Left ventricle myocardium inferior (tissue), 1 donor: Measurements from ENCODE around the gene AFF1. TPM values are rescaled to one million over a fixed set of nuclear protein-coding genes. Genes with fewer than 3 reads are reported as not detected.

ENCODE experiments used
- DNase-seq: peaks from one replicate; pipeline ENCODE4 v3.0.0-alpha.2; 2020
- H3K27ac ChIP-seq: fragments of 200-600 bp; replicated peaks from 2 replicates; pipeline ENCODE4 v1.8.0; 2021
- H3K27me3 ChIP-seq: fragments of 200-600 bp; 2 replicates; pipeline ENCODE4 v1.8.0; 2021; ENCODE audit warnings: low read depth
- H3K36me3 ChIP-seq: fragments of 200-600 bp; 2 replicates; pipeline ENCODE4 v1.8.0; 2021
- H3K4me1 ChIP-seq: fragments of 200-600 bp; 2 replicates; pipeline ENCODE4 v1.8.0; 2021
- H3K4me3 ChIP-seq: fragments of 200-600 bp; 2 replicates; pipeline ENCODE4 v1.8.0; 2021; ENCODE audit warnings: mild to moderate bottlenecking, moderate library complexity
- H3K9me3 ChIP-seq: fragments of 200-600 bp; replicated peaks from 2 replicates; pipeline ENCODE4 v1.8.0; 2021
- intact Hi-C: fragments of 100-400 bp; cut with micrococcal nuclease; formaldehyde crosslinking; loops from one replicate; pipeline ENCODE4 v1.11.0; 2022
- total RNA-seq: library from RNA; stranded (reverse); fragmentation: NEBNext Ultra II Directional; extraction: Animal tissue kit (Norgen Biotek cat#: 25700); gene quantifications from one replicate; pipeline ENCODE4 v1.2.1, GENCODE V29; 2021
- TF ChIP-seq, protein P1 (sequence below): fragments of 200-600 bp; IDR thresholded peaks from 2 replicates; pipeline ENCODE4 v1.8.0; 2021; ENCODE audit warnings: antibody characterized with exemption, mild to moderate bottlenecking, borderline replicate concordance
- donor health status: DM: no; HTN: yes; CAD: no; lungs with severe emphysema.

Gene AFF1
- total RNA-seq, 1 donor from 2014 or later: 67.9 TPM

DNA sequence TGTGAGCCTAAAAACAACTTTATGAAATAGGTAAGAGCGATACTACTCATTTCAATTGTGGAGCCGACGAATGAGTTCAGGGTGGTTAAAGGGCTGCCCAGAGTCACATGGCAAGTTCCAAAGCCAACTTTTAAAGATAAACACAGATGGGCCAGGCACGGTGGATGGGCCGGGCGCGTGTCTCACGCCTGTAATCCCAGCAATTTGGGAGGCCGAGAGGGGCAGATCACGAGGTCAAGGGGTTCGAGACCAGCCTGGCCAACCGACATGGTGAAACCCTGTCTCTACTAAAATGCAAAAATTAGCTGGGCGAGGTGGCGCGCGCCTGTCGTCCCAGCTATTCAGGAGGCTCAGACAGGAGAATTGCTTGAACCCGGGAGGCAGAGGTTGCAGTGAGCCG is 41.7 kb upstream of the AFF1 start:
- Histone ChIP-seq H3K4me1 (peaks cover 18% of the 10 kb centered on the region), H3K27ac (no peak overlapping the region), H3K4me3 (no peak overlapping the region), H3K9me3 (no peaks in the 10 kb centered on the region), H3K27me3 (no peaks in the 10 kb centered on the region), H3K36me3 (no peaks in the 10 kb centered on the region)
- intact Hi-C loops: no loop called here
- DNase-seq: no peak
- TF ChIP-seq, protein P1, sequence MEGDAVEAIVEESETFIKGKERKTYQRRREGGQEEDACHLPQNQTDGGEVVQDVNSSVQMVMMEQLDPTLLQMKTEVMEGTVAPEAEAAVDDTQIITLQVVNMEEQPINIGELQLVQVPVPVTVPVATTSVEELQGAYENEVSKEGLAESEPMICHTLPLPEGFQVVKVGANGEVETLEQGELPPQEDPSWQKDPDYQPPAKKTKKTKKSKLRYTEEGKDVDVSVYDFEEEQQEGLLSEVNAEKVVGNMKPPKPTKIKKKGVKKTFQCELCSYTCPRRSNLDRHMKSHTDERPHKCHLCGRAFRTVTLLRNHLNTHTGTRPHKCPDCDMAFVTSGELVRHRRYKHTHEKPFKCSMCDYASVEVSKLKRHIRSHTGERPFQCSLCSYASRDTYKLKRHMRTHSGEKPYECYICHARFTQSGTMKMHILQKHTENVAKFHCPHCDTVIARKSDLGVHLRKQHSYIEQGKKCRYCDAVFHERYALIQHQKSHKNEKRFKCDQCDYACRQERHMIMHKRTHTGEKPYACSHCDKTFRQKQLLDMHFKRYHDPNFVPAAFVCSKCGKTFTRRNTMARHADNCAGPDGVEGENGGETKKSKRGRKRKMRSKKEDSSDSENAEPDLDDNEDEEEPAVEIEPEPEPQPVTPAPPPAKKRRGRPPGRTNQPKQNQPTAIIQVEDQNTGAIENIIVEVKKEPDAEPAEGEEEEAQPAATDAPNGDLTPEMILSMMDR: no peak

DNA sequence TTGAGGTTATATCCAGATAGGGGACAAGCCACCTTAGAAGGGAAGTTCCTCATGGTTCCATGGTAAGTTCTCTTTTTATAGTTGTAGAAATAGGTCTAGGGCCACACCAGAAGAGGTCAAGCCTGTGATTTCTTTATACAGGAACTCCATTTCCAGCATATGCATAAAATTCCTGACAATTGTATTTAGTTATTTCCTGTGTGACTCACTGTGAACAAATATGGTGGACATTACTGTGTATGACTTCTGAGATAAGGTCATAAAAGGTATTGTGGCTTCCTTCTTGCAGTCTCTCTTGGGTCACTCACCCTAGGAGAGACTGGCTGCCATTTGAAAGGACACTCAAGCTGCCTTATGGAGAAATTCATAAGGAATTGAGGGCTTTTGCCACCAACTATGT is 40.4 kb upstream of the AFF1 start:
- TF ChIP-seq, protein P1: no peak

DNA sequence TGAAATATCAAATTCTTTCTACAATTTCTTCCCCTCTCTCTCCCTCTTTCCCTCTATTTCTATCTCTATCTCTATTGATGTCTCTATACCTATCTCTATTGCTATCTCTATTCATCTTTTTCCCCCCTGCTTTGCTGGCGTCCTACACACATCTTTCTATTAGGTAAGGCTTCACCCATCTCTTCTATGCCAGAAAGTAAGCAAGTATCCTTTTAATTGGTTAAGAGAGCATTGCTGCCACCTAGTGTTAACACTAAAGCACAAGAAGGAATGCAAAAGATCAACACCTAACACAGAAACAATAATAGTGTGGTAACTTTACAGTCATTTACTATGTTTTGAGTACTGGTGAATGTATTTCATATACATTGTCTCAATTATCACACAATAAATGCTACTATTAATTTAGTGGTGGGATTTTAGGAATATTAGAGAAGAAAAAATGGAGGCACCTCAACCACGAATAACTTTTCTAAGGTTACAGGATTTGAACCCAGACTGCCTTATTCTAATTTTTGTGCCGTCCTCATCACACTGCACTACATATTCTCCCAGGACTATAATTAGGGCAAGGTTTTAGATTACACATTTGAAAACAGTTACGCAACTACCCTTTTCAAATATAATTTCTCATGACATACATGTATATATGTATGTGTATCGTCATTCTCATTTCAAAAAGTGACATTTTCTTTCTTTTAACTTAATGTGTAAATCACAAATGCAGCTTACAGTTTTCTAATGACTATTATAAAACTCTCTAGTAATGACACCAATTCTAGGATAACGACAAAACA is 38.9 kb upstream of the AFF1 start:
- no peak overlapping the region for H3K27ac ChIP-seq
- no peak for DNase-seq
- intact Hi-C loops: loop anchor here (5.0 kb wide), 1 partner anchor 399 kb away; no protein-coding TSS in a partner anchor

More for the DNA sequence above, 40.4 kb upstream of the AFF1 start:
- H3K27ac ChIP-seq: no peak overlapping the region
- no peaks in the 10 kb centered on the region for H3K36me3 ChIP-seq
- H3K27me3 ChIP-seq: no peaks in the 10 kb centered on the region
- intact Hi-C loops: no loop called here
- peaks cover 18% of the 10 kb centered on the region for H3K4me1 ChIP-seq
- no peaks in the 10 kb centered on the region for H3K9me3 ChIP-seq
- DNase-seq: no peak
- H3K4me3 ChIP-seq: no peak overlapping the region

DNA sequence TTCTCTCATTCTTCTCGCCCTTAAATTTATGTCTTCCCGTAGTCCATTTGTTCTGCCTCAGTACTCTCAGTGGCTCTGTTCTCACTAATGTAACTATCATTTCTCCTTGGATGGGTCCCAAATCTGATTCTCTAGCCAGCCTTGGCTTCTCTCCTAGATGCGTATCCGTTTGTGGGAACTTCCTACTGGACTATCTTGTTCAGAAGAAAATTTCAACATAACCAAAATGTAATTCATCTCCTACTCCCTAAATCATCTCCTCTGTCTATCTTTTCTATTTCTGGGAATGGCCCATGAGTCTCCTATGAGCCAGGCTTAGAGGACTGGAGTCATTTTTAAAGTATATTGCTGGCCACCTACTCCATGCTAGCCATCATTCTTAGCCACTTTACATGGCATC is 38.2 kb upstream of the AFF1 start:
- DNase-seq: no peak
- H3K9me3 ChIP-seq: no peaks in the 10 kb centered on the region
- TF ChIP-seq, protein P1: no peak
- H3K4me1 ChIP-seq: peaks cover 15% of the 10 kb centered on the region
- no peaks in the 10 kb centered on the region for H3K36me3 ChIP-seq
- H3K27me3 ChIP-seq: no peaks in the 10 kb centered on the region
- no peak overlapping the region for H3K4me3 ChIP-seq
- H3K27ac ChIP-seq: no peak overlapping the region
- intact Hi-C loops: loop anchor here (5.0 kb wide), 1 partner anchor 399 kb away; no protein-coding TSS in a partner anchor

More for the DNA sequence above, 38.9 kb upstream of the AFF1 start:
- TF ChIP-seq, protein P1: peak; percentile 87
- Histone ChIP-seq H3K9me3 (no peaks in the 10 kb centered on the region), H3K27me3 (no peaks in the 10 kb centered on the region), H3K4me3 (no peak overlapping the region), H3K4me1 (peaks cover 18% of the 10 kb centered on the region), H3K36me3 (no peaks in the 10 kb centered on the region)

DNA sequence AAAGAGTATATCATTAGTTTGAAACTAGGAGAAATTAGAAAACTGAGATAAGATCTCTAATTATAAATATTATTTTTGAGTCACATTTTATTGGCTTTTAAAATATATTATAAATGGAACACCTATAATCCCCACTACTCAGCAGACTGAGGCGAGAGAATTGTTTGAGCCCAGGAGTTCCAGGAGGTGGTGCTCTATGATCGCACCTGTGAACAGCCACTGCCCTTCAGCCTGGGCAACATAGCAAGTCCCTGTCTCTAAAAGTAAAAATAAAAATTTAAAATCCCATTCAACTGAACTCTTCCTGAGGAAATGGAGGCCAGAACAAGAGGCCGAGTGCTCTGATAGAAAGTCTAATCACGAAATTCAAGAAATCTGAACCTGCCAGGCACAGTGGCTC is 36.2 kb upstream of the AFF1 start:
- no peaks in the 10 kb centered on the region for H3K9me3 ChIP-seq
- H3K27me3 ChIP-seq: no peaks in the 10 kb centered on the region
- intact Hi-C loops: loop anchor here (5.0 kb wide), 1 partner anchor 401 kb away; no protein-coding TSS in a partner anchor
- H3K4me3 ChIP-seq: no peak overlapping the region
- no peak for DNase-seq
- H3K4me1 ChIP-seq: no peaks in the 10 kb centered on the region
- H3K36me3 ChIP-seq: no peaks in the 10 kb centered on the region
- no peak overlapping the region for H3K27ac ChIP-seq
- TF ChIP-seq, protein P1: peak; percentile 33
